Transverse colon (tissue), 4 donors: ENCODE data around the gene TRPV4.

Source experiments
- CTCF ChIP-seq, 5 experiments: fragments of 200-600 bp in 3 of 5; fragments of 450-650 bp in 2 of 5; sonication (generic) in 3 of 5; IDR thresholded peaks; 1 replicate in 2 of 5; 2 replicates in 3 of 5; pipeline ENCODE4 v1.5.1; 2016 to 2017; ENCODE audit warnings: antibody characterized with exemption in 5 of 5, inconsistent platforms in 3 of 5, mild to moderate bottlenecking in 2 of 5, moderate library complexity in 1 of 5
- EP300 ChIP-seq: sonication (generic); formaldehyde crosslinking; IDR thresholded peaks from one replicate; pipeline ENCODE4 v1.6.1; 2017; ENCODE audit warnings: antibody characterized with exemption, low read depth
- POLR2A ChIP-seq: fragments of 450-650 bp; IDR thresholded peaks from one replicate; pipeline ENCODE4 v1.6.1; 2016; ENCODE audit warnings: antibody characterized with exemption, mild to moderate bottlenecking, moderate library complexity
- POLR2AphosphoS5 ChIP-seq, 3 donors: sonication (generic); formaldehyde crosslinking; IDR thresholded peaks; one replicate each; pipeline ENCODE4 v1.6.1; 2016; ENCODE audit warnings: antibody characterized with exemption in 3 of 3

- TF ChIP-seq POLR2A (no peak), EP300 (no peak), CTCF (IDR thresholded peaks at IDR 0.05) (no peak), POLR2AphosphoS5 (IDR thresholded peaks at IDR 0.05) (no peak)
These were observed 72.9 kb downstream of the TRPV4 start for GRCh38 chr12:109760031-109760929.
